CD4-positive, alpha-beta T cell (primary cell): Measurements from ENCODE around the gene SCRT2. TPM values are rescaled to one million over a fixed set of nuclear protein-coding genes. Genes with fewer than 3 reads are reported as not detected.

Experiments
- ATAC-seq: fragments of 200-7000 bp; cut with Tn5 transposase; one replicate; pipeline ENCODE4 v1.10.0; 2022; ENCODE audit warnings: mild to moderate bottlenecking; ENCODE audit not compliant: poor library complexity
- CTCF ChIA-PET: fragments of 350-600 bp; sonication (Branson Sonifier 250); formaldehyde crosslinking; loops from one replicate; lab custom pipeline; 2021; ENCODE audit warnings: antibody characterized with exemption, inconsistent platforms; lab: Charles Lee
- POLR2A ChIA-PET: fragments of 350-600 bp; sonication (Branson Sonifier 250); formaldehyde crosslinking; loops from one replicate; lab custom pipeline; 2021; ENCODE audit warnings: antibody characterized with exemption, inconsistent platforms; lab: Charles Lee
- DNase-seq, 14 experiments: peaks; one replicate each; pipeline ENCODE4 v3.0.0-alpha.2; 2013 to 2020; ENCODE audit warnings: mixed read lengths in 2 of 14
- H3K27ac ChIP-seq, 2 donors: one replicate each; pipeline versions ENCODE4 v1.5.1 to v1.7.0; 2013; ENCODE audit warnings: low read length in 2 of 2, low read depth in 1 of 2, mild to moderate bottlenecking in 1 of 2
- H3K27me3 ChIP-seq, 2 experiments: 1 replicate in 1 of 2; 2 replicates in 1 of 2; pipeline versions ENCODE4 v1.6.1 to v1.7.0; 2013; ENCODE audit warnings: low read length in 2 of 2, control low read depth in 1 of 2, mild to moderate bottlenecking in 1 of 2, moderate library complexity in 1 of 2; ENCODE audit not compliant: insufficient read depth in 2 of 2, control insufficient read depth in 1 of 2
- H3K36me3 ChIP-seq: one replicate; pipeline ENCODE4 v1.6.1; 2013; ENCODE audit warnings: low read length, control low read depth; ENCODE audit not compliant: insufficient read depth
- H3K4me1 ChIP-seq: one replicate; pipeline ENCODE4 v1.6.1; 2013; ENCODE audit warnings: low read length, control low read depth; ENCODE audit not compliant: insufficient read depth
- H3K4me3 ChIP-seq: one replicate; pipeline ENCODE4 v1.5.1; 2013; ENCODE audit warnings: mild to moderate bottlenecking, low read length, moderate library complexity
- H3K9me3 ChIP-seq, 2 experiments: 1 replicate in 1 of 2; 2 replicates in 1 of 2; pipeline versions ENCODE4 v1.6.1 to v1.7.0; 2013; ENCODE audit warnings: low read length in 2 of 2, mild to moderate bottlenecking in 2 of 2, control low read depth in 1 of 2, moderate library complexity in 1 of 2; ENCODE audit not compliant: control insufficient read depth in 1 of 2, insufficient read depth in 1 of 2
- H3K27ac Mint-ChIP-seq: one replicate; pipeline ENCODE4 v1.8.0; 2020; ENCODE audit warnings: mixed read lengths
- H3K27me3 Mint-ChIP-seq: one replicate; pipeline ENCODE4 v1.8.0; 2021; ENCODE audit warnings: mixed read lengths
- H3K36me3 Mint-ChIP-seq: one replicate; pipeline ENCODE4 v1.8.0; 2021; ENCODE audit warnings: low read depth, mixed read lengths
- H3K4me1 Mint-ChIP-seq: one replicate; pipeline ENCODE4 v1.8.0; 2021; ENCODE audit warnings: low read depth, mixed read lengths
- H3K4me3 Mint-ChIP-seq: one replicate; pipeline ENCODE4 v1.8.0; 2020; ENCODE audit warnings: mild to moderate bottlenecking, mixed read lengths
- H3K9me3 Mint-ChIP-seq: one replicate; pipeline ENCODE4 v1.8.0; 2020; ENCODE audit warnings: mixed read lengths
- intact Hi-C, 2 experiments: fragments of 100-400 bp; cut with DNase I in 1 of 2; cut with micrococcal nuclease in 1 of 2; formaldehyde crosslinking; loops; one replicate each; pipeline versions ENCODE4 v1.15.1 to v1.9.0; 2023 to 2025; cut with DNase I, micrococcal nuclease
- total RNA-seq, 174 experiments: library from RNA in 2 of 174; stranded (reverse) in 2 of 174; gene quantifications; one replicate each; pipeline ENCODE4 v1.2.3 and lab custom pipeline; 2021 to 2026
- TF ChIP-seq, protein P1 (sequence below): fragments of 200-600 bp; IDR thresholded peaks from one replicate; pipeline ENCODE4 v1.8.0; 2022; ENCODE audit warnings: antibody characterized with exemption, mild to moderate bottlenecking

SCRT2 gene
- total RNA-seq, 2 experiments from 2014 or later: not detected

DNA sequence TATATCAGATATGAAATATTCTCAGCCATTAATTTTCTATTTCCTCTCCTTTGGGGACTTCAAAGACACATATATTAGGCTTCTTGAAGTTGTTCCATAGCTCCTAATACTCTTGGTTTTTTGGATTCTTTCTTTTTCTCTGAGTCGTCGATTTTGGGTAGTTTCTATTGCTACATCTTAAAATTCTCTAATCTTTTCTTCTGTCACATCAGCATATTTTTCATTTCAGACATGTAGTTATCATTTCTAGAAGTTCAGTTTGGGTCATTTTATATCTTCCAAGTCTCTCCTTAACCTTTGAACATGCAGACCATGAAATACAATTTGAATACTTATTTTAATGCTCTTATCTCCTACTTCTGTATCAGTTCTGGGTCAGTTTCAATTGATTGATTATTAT lies 38.9 kb upstream of the SCRT2 start:
- TF ChIP-seq, protein P1, sequence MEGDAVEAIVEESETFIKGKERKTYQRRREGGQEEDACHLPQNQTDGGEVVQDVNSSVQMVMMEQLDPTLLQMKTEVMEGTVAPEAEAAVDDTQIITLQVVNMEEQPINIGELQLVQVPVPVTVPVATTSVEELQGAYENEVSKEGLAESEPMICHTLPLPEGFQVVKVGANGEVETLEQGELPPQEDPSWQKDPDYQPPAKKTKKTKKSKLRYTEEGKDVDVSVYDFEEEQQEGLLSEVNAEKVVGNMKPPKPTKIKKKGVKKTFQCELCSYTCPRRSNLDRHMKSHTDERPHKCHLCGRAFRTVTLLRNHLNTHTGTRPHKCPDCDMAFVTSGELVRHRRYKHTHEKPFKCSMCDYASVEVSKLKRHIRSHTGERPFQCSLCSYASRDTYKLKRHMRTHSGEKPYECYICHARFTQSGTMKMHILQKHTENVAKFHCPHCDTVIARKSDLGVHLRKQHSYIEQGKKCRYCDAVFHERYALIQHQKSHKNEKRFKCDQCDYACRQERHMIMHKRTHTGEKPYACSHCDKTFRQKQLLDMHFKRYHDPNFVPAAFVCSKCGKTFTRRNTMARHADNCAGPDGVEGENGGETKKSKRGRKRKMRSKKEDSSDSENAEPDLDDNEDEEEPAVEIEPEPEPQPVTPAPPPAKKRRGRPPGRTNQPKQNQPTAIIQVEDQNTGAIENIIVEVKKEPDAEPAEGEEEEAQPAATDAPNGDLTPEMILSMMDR: no peak
- peaks cover 10 to 23% of the 10 kb centered on the region in 2 experiments for H3K27me3 ChIP-seq
- Mint-ChIP-seq H3K4me1 (peaks cover 3% of the 10 kb centered on the region), H3K27ac (no peak overlapping the region), H3K36me3 (no peaks in the 10 kb centered on the region), H3K9me3 (no peaks in the 10 kb centered on the region), H3K4me3 (no peak overlapping the region), H3K27me3 (peaks cover 51% of the 10 kb centered on the region)
- ChIA-PET POLR2A (no interaction called here), CTCF (no interaction called here)
- intact Hi-C loops: no loop called here
- H3K27ac ChIP-seq: no peak overlapping the region
- DNase-seq (no peak), ATAC-seq (no peak)
- peaks cover 4 to 5% of the 10 kb centered on the region in 2 experiments for H3K9me3 ChIP-seq
- H3K36me3 ChIP-seq: no peaks in the 10 kb centered on the region
- no peak overlapping the region for H3K4me3 ChIP-seq
- H3K4me1 ChIP-seq: no peaks in the 10 kb centered on the region

DNA sequence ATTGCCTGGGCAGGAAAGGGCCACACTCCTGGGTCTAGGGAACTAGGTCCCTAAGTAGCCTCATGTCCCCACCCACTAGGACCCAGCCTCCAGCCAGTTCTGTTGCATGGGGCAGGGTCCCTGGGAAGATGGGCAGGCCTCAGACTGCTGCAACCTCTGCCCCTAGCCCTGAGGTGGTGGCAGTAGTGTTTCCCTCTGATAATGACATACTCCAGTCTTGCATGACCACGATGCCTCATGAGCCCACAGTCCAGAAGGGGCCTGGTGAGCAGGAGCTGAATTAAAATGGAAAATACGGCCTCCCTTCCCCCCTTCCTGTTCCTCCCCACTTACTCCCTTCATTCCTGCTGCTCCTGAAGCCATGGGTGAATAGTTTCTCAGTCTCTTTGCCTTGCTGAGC lies 36.0 kb upstream of the SCRT2 start:
- Histone ChIP-seq H3K4me1 (no peaks in the 10 kb centered on the region), H3K27me3 (peaks cover 17 to 20% of the 10 kb centered on the region in 2 experiments), H3K36me3 (no peaks in the 10 kb centered on the region), H3K9me3 (peaks cover 5 to 9% of the 10 kb centered on the region in 2 experiments), H3K27ac (no peak overlapping the region), H3K4me3 (no peak overlapping the region)
- H3K36me3 Mint-ChIP-seq: no peaks in the 10 kb centered on the region
- H3K27ac Mint-ChIP-seq: no peak overlapping the region
- ATAC-seq (no peak), DNase-seq (no peak)
- peaks cover 49% of the 10 kb centered on the region for H3K27me3 Mint-ChIP-seq
- H3K9me3 Mint-ChIP-seq: peaks cover 4% of the 10 kb centered on the region
- TF ChIP-seq, protein P1: no peak
- H3K4me1 Mint-ChIP-seq: peaks cover 3% of the 10 kb centered on the region
- ChIA-PET POLR2A (no interaction called here), CTCF (no interaction called here)
- intact Hi-C loops: no loop called here
- H3K4me3 Mint-ChIP-seq: no peak overlapping the region

GRCh38 chr20:710780-711450 lies 35.3 kb upstream of the SCRT2 start:
- intact Hi-C loops: no loop called here
- CTCF ChIA-PET: no interaction called here
- H3K9me3 ChIP-seq: peaks cover 5 to 9% of the 10 kb centered on the region in 2 experiments

More at GRCh38 chr20:710780-711450, 35.3 kb upstream of the SCRT2 start:
- H3K27me3 Mint-ChIP-seq: peaks cover 52% of the 10 kb centered on the region
- Histone ChIP-seq H3K27me3 (peaks cover 17 to 19% of the 10 kb centered on the region in 2 experiments), H3K36me3 (no peaks in the 10 kb centered on the region), H3K4me3 (no peak overlapping the region), H3K27ac (no peak overlapping the region), H3K4me1 (no peaks in the 10 kb centered on the region)
- POLR2A ChIA-PET: no interaction called here
- DNase-seq (no peak), ATAC-seq (no peak)
- no peaks in the 10 kb centered on the region for H3K36me3 Mint-ChIP-seq
- no peak overlapping the region for H3K27ac Mint-ChIP-seq
- TF ChIP-seq, protein P1: no peak
- no peak overlapping the region for H3K4me3 Mint-ChIP-seq
- peaks cover 3% of the 10 kb centered on the region for H3K4me1 Mint-ChIP-seq
- peaks cover 4% of the 10 kb centered on the region for H3K9me3 Mint-ChIP-seq
